ENCODE measurements around the gene NEK7.

The NEK7 gene

GRCh38 chr1:198255784-198256183 is 99.0 kb downstream of the NEK7 start:
- no peak for DNase-seq (ENCODE audit: low read depth in 2 of 2)

- no peak for DNase-seq (ENCODE audit: low read depth in 2 of 2)
Observed at GRCh38 chr1:198258491-198258890, 101.7 kb downstream of the NEK7 start.

GRCh38 chr1:198259333-198260074 is 102.7 kb downstream of the NEK7 start:
- no peak for DNase-seq (ENCODE audit: low read depth in 2 of 2)

- no peak for DNase-seq (ENCODE audit: low read depth in 2 of 2)
Observed at GRCh38 chr1:198261886-198262285, 105.1 kb downstream of the NEK7 start.

GRCh38 chr1:198263186-198263585 is 106.4 kb downstream of the NEK7 start:
- no peak for DNase-seq (ENCODE audit: low read depth in 2 of 2)

- no peak for DNase-seq (ENCODE audit: low read depth in 2 of 2)
Observed at GRCh38 chr1:198264282-198264681, 107.5 kb downstream of the NEK7 start.

- no peak for DNase-seq (ENCODE audit: low read depth in 2 of 2)
Observed at GRCh38 chr1:198265073-198265661, 108.4 kb downstream of the NEK7 start.

GRCh38 chr1:198267056-198267455 is 110.3 kb downstream of the NEK7 start:
- no peak for DNase-seq (ENCODE audit: low read depth in 2 of 2)

- no peak for DNase-seq (ENCODE audit: low read depth in 2 of 2)
Observed at GRCh38 chr1:198267921-198268320, 111.1 kb downstream of the NEK7 start.

GRCh38 chr1:198268784-198269645 is 112.2 kb downstream of the NEK7 start:
- DNase-seq (ENCODE audit: low read depth in 2 of 2): no peak

- no peak for DNase-seq (ENCODE audit: low read depth in 2 of 2)
Observed at GRCh38 chr1:198269646-198269940, 112.8 kb downstream of the NEK7 start.

- DNase-seq (ENCODE audit: low read depth in 2 of 2): no peak
Observed at GRCh38 chr1:198270273-198270828, 113.6 kb downstream of the NEK7 start.

GRCh38 chr1:198271467-198271866 is 114.7 kb downstream of the NEK7 start:
- DNase-seq (ENCODE audit: low read depth in 2 of 2): no peak

GRCh38 chr1:198272492-198272891 is 115.7 kb downstream of the NEK7 start:
- no peak for DNase-seq (ENCODE audit: low read depth in 2 of 2)

GRCh38 chr1:198273748-198274295 is 117.0 kb downstream of the NEK7 start:
- no peak for DNase-seq (ENCODE audit: low read depth in 2 of 2)

- DNase-seq (ENCODE audit: low read depth in 2 of 2): no peak
Observed at GRCh38 chr1:198275597-198275996, 118.8 kb downstream of the NEK7 start.

GRCh38 chr1:198276241-198276640 is 119.4 kb downstream of the NEK7 start:
- DNase-seq (ENCODE audit: low read depth in 2 of 2): no peak

GRCh38 chr1:198278943-198279342 is 122.1 kb downstream of the NEK7 start:
- no peak for DNase-seq (ENCODE audit: low read depth in 2 of 2)

- DNase-seq (ENCODE audit: low read depth in 2 of 2): no peak
Observed at GRCh38 chr1:198280080-198280479, 123.3 kb downstream of the NEK7 start.

GRCh38 chr1:198281911-198282310 is 125.1 kb downstream of the NEK7 start:
- DNase-seq (ENCODE audit: low read depth in 2 of 2): no peak

GRCh38 chr1:198283222-198283621 is 126.4 kb downstream of the NEK7 start:
- DNase-seq (ENCODE audit: low read depth in 2 of 2): no peak

GRCh38 chr1:198287916-198288315 is 131.1 kb downstream of the NEK7 start:
- no peak for DNase-seq (ENCODE audit: low read depth in 2 of 2)

All from activated CD8-positive, alpha-beta memory T cell treated with anti-CD3 and anti-CD28 coated beads for 4 hours (primary cell).